SH-SY5Y (cell line): ENCODE results near the gene MAPK13.

Experiments
- GATA2 ChIP-seq: IDR thresholded peaks from 2 replicates; pipeline ENCODE4 v1.6.1; 2011; ENCODE audit warnings: mild to moderate bottlenecking, low read depth, low read length
- GATA3 ChIP-seq: IDR thresholded peaks from 2 replicates; pipeline ENCODE4 v1.6.1; 2011; ENCODE audit warnings: low read depth, mild to moderate bottlenecking, low read length, moderate library complexity

DNA sequence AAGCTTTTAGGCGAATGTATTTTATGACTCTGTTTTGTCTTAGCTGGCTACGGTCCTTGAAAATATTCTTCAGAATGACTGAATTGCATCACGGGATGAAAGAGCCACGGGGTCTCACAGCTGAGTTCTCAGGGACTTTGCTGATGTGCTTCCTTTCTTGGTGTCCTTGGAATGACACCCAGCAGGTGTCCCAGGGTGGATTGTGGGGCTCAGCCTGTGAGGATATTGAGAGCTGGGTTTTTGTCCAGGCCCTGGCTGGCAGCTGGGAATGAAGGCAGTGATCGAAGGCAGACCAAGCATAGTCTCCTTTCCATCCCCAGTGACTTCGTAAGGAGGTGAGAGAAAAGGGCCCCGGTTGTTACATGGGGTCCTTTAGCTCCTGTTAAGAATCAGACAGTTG lies 18.8 kb upstream of the MAPK13 start:
- TF ChIP-seq GATA2 (no peak), GATA3 (no peak)
